NCI-H1105 treated with DMSO at 0.1 percent for 48 hours (cell line): ENCODE data around the gene GALNS.
"Not testable (repeated sequence)": the region's sequence is repeated elsewhere in the genome, so short reads cannot be mapped to it uniquely, and the experiment has no call there.

ENCODE experiments used
- DNase-seq: peaks from one replicate; lab custom pipeline; 2025; lab: John Stamatoyannopoulos, UW

Gene GALNS

GRCh38 chr16:88784074-88784855, 72.5 kb downstream of the GALNS start:
- DNase-seq: no peak

GRCh38 chr16:88783391-88784073, 73.2 kb downstream of the GALNS start:
- no peak for DNase-seq

GRCh38 chr16:88782454-88783390, 74.0 kb downstream of the GALNS start:
- no peak for DNase-seq

GRCh38 chr16:88781140-88782077, 75.3 kb downstream of the GALNS start:
- DNase-seq: no peak

GRCh38 chr16:88780142-88781062, 76.3 kb downstream of the GALNS start:
- no peak for DNase-seq

GRCh38 chr16:88779406-88780141, 77.2 kb downstream of the GALNS start:
- DNase-seq: no peak

- no peak for DNase-seq
Measured at GRCh38 chr16:88778541-88779065, 78.1 kb downstream of the GALNS start.

- DNase-seq: no peak
Measured at GRCh38 chr16:88778271-88778525, 78.5 kb downstream of the GALNS start.

- DNase-seq: no peak
Measured at GRCh38 chr16:88777471-88778270, 79.1 kb downstream of the GALNS start.

GRCh38 chr16:88775825-88776224, 80.9 kb downstream of the GALNS start:
- DNase-seq: no peak

- DNase-seq: no peak
Measured at GRCh38 chr16:88774544-88775393, 82.0 kb downstream of the GALNS start.

GRCh38 chr16:88773812-88774291, 82.9 kb downstream of the GALNS start:
- DNase-seq: no peak

GRCh38 chr16:88772871-88773811, 83.6 kb downstream of the GALNS start:
- no peak for DNase-seq

- not testable (repeated sequence) for DNase-seq
Measured at GRCh38 chr16:88771781-88772180, 85.0 kb downstream of the GALNS start.

- no peak for DNase-seq
Measured at GRCh38 chr16:88771294-88771772, 85.4 kb downstream of the GALNS start.
